Activated CD8-positive, alpha-beta memory T cell treated with anti-CD3 and anti-CD28 coated beads, Interleukin-2, amount 50 U/mL, for 4 hours (primary cell): ENCODE data around the gene SH3RF1.
"Not testable (repeated sequence)": the region's sequence is repeated elsewhere in the genome, so short reads cannot be mapped to it uniquely, and the experiment has no call there.

ENCODE experiments used
- DNase-seq: peaks from one replicate; pipeline ENCODE4 v3.0.0-alpha.2; 2020

SH3RF1 gene

GRCh38 chr4:169270810-169271691, at the start of gene SH3RF1:
TSS of gene SH3RF1 (minus strand) at chr4:169270956. CDS start at chr4:169269212, 1,744 bp downstream.
- no peak for DNase-seq

- no peak for DNase-seq
Measured at GRCh38 chr4:169315530-169316343, 45.0 kb upstream of the SH3RF1 start.

GRCh38 chr4:169314906-169315305, 44.1 kb upstream of the SH3RF1 start:
- DNase-seq: no peak

- DNase-seq: no peak
Measured at GRCh38 chr4:169313732-169314131, 43.0 kb upstream of the SH3RF1 start.

- DNase-seq: no peak
Measured at GRCh38 chr4:169312690-169313422, 42.1 kb upstream of the SH3RF1 start.

GRCh38 chr4:169311643-169312365, 41.0 kb upstream of the SH3RF1 start:
- no peak for DNase-seq

- DNase-seq: no peak
Measured at GRCh38 chr4:169309326-169309967, 38.7 kb upstream of the SH3RF1 start.

- no peak for DNase-seq
Measured at GRCh38 chr4:169307576-169307975, 36.8 kb upstream of the SH3RF1 start.

- no peak for DNase-seq
Measured at GRCh38 chr4:169305651-169306050, 34.9 kb upstream of the SH3RF1 start.

- no peak for DNase-seq
Measured at GRCh38 chr4:169305173-169305572, 34.4 kb upstream of the SH3RF1 start.

- no peak for DNase-seq
Measured at GRCh38 chr4:169295822-169296221, 25.1 kb upstream of the SH3RF1 start.

GRCh38 chr4:169293343-169294176, 22.8 kb upstream of the SH3RF1 start:
- DNase-seq: no peak

- not testable (repeated sequence) for DNase-seq
Measured at GRCh38 chr4:169287983-169288382, 17.2 kb upstream of the SH3RF1 start.

- DNase-seq: no peak
Measured at GRCh38 chr4:169286562-169287301, 16.0 kb upstream of the SH3RF1 start.

GRCh38 chr4:169283114-169283509, 12.4 kb upstream of the SH3RF1 start:
- DNase-seq: no peak

- no peak for DNase-seq
Measured at GRCh38 chr4:169282429-169283113, 11.8 kb upstream of the SH3RF1 start.

- DNase-seq: no peak
Measured at GRCh38 chr4:169279108-169279507, 8.4 kb upstream of the SH3RF1 start.

GRCh38 chr4:169278624-169279023, 7.9 kb upstream of the SH3RF1 start:
- DNase-seq: no peak

GRCh38 chr4:169277838-169278237, 7.1 kb upstream of the SH3RF1 start:
- DNase-seq: not testable (repeated sequence)

- no peak for DNase-seq
Measured at GRCh38 chr4:169275180-169275579, 4.4 kb upstream of the SH3RF1 start.
